Upper lobe of left lung (tissue), 4 donors: ENCODE measurements around the gene AKR1B15.

Experiments used
- CTCF ChIP-seq, 6 experiments: fragments of 450-650 bp in 4 of 6; fragments of 200-600 bp in 2 of 6; sonication (generic) in 2 of 6; IDR thresholded peaks; one replicate each; pipeline ENCODE4 v1.5.1; 2016 to 2019; ENCODE audit warnings: antibody characterized with exemption in 6 of 6
- POLR2A ChIP-seq, 4 donors: fragments of 450-650 bp; IDR thresholded peaks; one replicate each; pipeline ENCODE4 v1.5.1; 2016 to 2017; ENCODE audit warnings: antibody characterized with exemption in 4 of 4, mild to moderate bottlenecking in 2 of 4

- no peak for TF ChIP-seq CTCF (IDR thresholded peaks at IDR 0.05)
- no peak for TF ChIP-seq POLR2A (IDR thresholded peaks at IDR 0.05)
Measured at GRCh38 chr7:134500982-134501381, 47.9 kb upstream of the AKR1B15 start.
